OCI-LY7 (cell line): ENCODE measurements around the gene GCA. TPM values are rescaled to one million over a fixed set of nuclear protein-coding genes. Genes with fewer than 3 reads are reported as not detected.

Source experiments
- BruUV-seq: library from RNA; stranded (reverse); fragments of 400-500 nt; replicated peaks from 2 replicates; lab custom pipeline; 2021; lab: Mats Ljungman, UMichigan
- CTCF ChIA-PET: fragments of 300-600 bp; sonication (Branson Sonifier 250); formaldehyde crosslinking; loops from one replicate; lab custom pipeline; 2022; ENCODE audit warnings: antibody characterized with exemption; ENCODE audit not compliant: unreplicated experiment; lab: Charles Lee
- POLR2A ChIA-PET: fragments of 300-600 bp; sonication (Branson Sonifier 250); formaldehyde crosslinking; loops from one replicate; lab custom pipeline; 2022; ENCODE audit warnings: antibody characterized with exemption; lab: Charles Lee
- DNase-seq: peaks from one replicate; pipeline ENCODE4 v3.0.0-alpha.2; 2015; ENCODE audit warnings: low spot score
- H2AFZ ChIP-seq: fragments of 200-600 bp; sonication (generic), shearing (Covaris generic); 2 replicates; pipeline ENCODE4 v1.6.1; 2014; ENCODE audit warnings: mild to moderate bottlenecking, antibody characterized with exemption, low read length, moderate library complexity
- H3K27ac ChIP-seq: fragments of 200-600 bp; sonication (generic); 2 replicates; pipeline ENCODE4 v1.5.1; 2014; ENCODE audit warnings: mixed run types, low read depth, mild to moderate bottlenecking, moderate library complexity, low read length, inconsistent platforms; ENCODE audit not compliant: poor library complexity, severe bottlenecking
- H3K36me3 ChIP-seq: fragments of 200-600 bp; sonication (generic); 2 replicates; pipeline ENCODE4 v1.6.1; 2014; ENCODE audit warnings: mild to moderate bottlenecking, antibody characterized with exemption, low read length, moderate library complexity, mixed read lengths; ENCODE audit not compliant: insufficient read depth
- H3K4me1 ChIP-seq: fragments of 200-600 bp; sonication (generic); 2 replicates; pipeline ENCODE4 v1.5.1; 2014; ENCODE audit warnings: mild to moderate bottlenecking, low read length; ENCODE audit not compliant: insufficient read depth, poor library complexity, severe bottlenecking
- H3K4me2 ChIP-seq: fragments of 200-600 bp; sonication (generic); 2 replicates; pipeline ENCODE4 v1.6.1; 2014; ENCODE audit warnings: mild to moderate bottlenecking, low read length
- H3K4me3 ChIP-seq: fragments of 200-600 bp; sonication (generic); 2 replicates; pipeline ENCODE4 v1.5.1; 2014; ENCODE audit warnings: mild to moderate bottlenecking, low read depth, low read length; ENCODE audit not compliant: poor library complexity, severe bottlenecking
- H3K79me2 ChIP-seq: fragments of 200-600 bp; sonication (generic); 2 replicates; pipeline ENCODE4 v1.6.1; 2016; ENCODE audit warnings: low read depth, mild to moderate bottlenecking, low read length, moderate library complexity, mixed read lengths; ENCODE audit not compliant: insufficient read depth
- H3K9me2 ChIP-seq: fragments of 200-600 bp; sonication (generic); 2 replicates; pipeline ENCODE4 v1.6.1; 2016; ENCODE audit warnings: mild to moderate bottlenecking, low read length, mixed read lengths; ENCODE audit not compliant: insufficient read depth
- H3K9me3 ChIP-seq: fragments of 200-600 bp; sonication (generic); 2 replicates; pipeline ENCODE4 v1.6.1; 2014; ENCODE audit warnings: mild to moderate bottlenecking, mixed run types, low read length, mixed read lengths
- H4K20me1 ChIP-seq: fragments of 200-600 bp; sonication (generic); 2 replicates; pipeline ENCODE4 v1.6.1; 2014; ENCODE audit warnings: mild to moderate bottlenecking, antibody characterized with exemption, low read length, moderate library complexity, mixed read lengths; ENCODE audit not compliant: insufficient read depth
- EZH2phosphoT487 ChIP-seq: fragments of 200-600 bp; sonication (generic); IDR thresholded peaks from 2 replicates; pipeline ENCODE4 v1.6.1; 2018; ENCODE audit warnings: low read depth, borderline replicate concordance, mild to moderate bottlenecking, mixed run types, antibody characterized with exemption, low read length, moderate library complexity, mixed read lengths
- intact Hi-C: fragments of 100-400 bp; cut with micrococcal nuclease; formaldehyde crosslinking; loops from one replicate; pipeline ENCODE4 v1.10.0; 2022; ENCODE audit not compliant: unreplicated experiment
- total RNA-seq, 2 experiments: library from RNA; depleted of rRNA in 1 of 2; stranded (reverse); fragments of >200 nt in 1 of 2; shearing (Covaris generic) in 1 of 2; gene quantifications; 2 replicates each; pipeline ENCODE4 v1.2.3, GENCODE V29; 2014 to 2022
- TF ChIP-seq, protein P1 (sequence below): fragments of 200-600 bp; sonication (generic); conservative IDR thresholded peaks from 2 replicates; pipeline ENCODE4 v1.5.1; 2014; ENCODE audit warnings: mild to moderate bottlenecking, antibody characterized with exemption, low read length, moderate library complexity, mixed read lengths

GCA gene
- total RNA-seq, 2 experiments from 2014 or later, result 37.3 to 38.4 TPM

DNA sequence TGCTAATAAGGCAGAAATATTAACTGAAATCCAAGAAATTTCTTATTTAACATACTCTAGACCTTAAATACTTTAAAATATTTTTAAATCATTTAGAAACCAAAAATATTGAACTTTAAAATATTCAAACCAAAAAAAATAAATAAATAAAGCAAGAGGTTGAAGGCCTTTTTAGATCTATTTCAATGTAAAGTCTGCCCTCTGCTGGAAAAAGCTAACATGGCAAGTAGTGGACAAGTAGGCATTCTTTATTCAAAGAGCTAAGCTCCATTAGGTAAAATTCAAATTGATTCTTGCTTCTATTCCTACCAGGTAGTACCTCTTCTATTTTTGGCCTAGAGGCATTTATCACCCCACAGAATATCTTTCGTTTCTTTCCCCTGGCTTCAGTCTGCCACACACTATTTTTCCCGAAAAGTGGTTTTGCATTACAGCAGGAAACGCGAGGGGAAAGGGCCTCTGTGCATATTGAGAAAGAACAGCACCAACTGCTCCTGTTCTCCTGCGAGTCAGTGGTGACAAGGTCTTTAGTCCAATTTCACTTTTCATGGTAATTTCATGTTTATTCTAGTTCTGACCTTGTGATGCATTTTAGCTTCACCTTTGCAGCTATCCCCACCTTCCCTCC lies 45.9 kb upstream of the GCA start:
- H3K36me3 ChIP-seq, result 0 out of 2 replicates have a peak, but pooled peaks cover 4% of the 10 kb centered on the region
- no TSS peak for BruUV-seq
- peak; percentile 71 for DNase-seq
- no peaks in the 10 kb centered on the region for H3K4me1 ChIP-seq
- H3K27ac ChIP-seq, result no peak overlapping the region
- no peaks in the 10 kb centered on the region for H3K79me2 ChIP-seq
- no peak overlapping the region for H2AFZ ChIP-seq
- no peak overlapping the region for H3K4me2 ChIP-seq
- POLR2A ChIA-PET, result interaction anchor here (0.8 to 1.8 kb wide), 3 partner anchors 9 to 21 kb away, joined by 4 to 7 read pairs (median 4); partner anchors contain the start of gene IFIH1
- CTCF ChIA-PET, result interaction anchor here (0.6 to 1.0 kb wide), 4 partner anchors 10 to 77 kb away, joined by 3 to 4 read pairs (median 4); no protein-coding TSS in a partner anchor
- no peaks in the 10 kb centered on the region for H4K20me1 ChIP-seq
- H3K4me3 ChIP-seq, result no peak overlapping the region
- no peaks in the 10 kb centered on the region for H3K9me3 ChIP-seq
- intact Hi-C loops, result loop anchor here (1.0 kb wide), 2 partner anchors 78 to 146 kb away; partner anchors contain the start of gene GCG
- H3K9me2 ChIP-seq, result no peaks in the 10 kb centered on the region
- TF ChIP-seq, protein P1, sequence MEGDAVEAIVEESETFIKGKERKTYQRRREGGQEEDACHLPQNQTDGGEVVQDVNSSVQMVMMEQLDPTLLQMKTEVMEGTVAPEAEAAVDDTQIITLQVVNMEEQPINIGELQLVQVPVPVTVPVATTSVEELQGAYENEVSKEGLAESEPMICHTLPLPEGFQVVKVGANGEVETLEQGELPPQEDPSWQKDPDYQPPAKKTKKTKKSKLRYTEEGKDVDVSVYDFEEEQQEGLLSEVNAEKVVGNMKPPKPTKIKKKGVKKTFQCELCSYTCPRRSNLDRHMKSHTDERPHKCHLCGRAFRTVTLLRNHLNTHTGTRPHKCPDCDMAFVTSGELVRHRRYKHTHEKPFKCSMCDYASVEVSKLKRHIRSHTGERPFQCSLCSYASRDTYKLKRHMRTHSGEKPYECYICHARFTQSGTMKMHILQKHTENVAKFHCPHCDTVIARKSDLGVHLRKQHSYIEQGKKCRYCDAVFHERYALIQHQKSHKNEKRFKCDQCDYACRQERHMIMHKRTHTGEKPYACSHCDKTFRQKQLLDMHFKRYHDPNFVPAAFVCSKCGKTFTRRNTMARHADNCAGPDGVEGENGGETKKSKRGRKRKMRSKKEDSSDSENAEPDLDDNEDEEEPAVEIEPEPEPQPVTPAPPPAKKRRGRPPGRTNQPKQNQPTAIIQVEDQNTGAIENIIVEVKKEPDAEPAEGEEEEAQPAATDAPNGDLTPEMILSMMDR, result peak; percentile 89
- no peak for TF ChIP-seq EZH2phosphoT487

DNA sequence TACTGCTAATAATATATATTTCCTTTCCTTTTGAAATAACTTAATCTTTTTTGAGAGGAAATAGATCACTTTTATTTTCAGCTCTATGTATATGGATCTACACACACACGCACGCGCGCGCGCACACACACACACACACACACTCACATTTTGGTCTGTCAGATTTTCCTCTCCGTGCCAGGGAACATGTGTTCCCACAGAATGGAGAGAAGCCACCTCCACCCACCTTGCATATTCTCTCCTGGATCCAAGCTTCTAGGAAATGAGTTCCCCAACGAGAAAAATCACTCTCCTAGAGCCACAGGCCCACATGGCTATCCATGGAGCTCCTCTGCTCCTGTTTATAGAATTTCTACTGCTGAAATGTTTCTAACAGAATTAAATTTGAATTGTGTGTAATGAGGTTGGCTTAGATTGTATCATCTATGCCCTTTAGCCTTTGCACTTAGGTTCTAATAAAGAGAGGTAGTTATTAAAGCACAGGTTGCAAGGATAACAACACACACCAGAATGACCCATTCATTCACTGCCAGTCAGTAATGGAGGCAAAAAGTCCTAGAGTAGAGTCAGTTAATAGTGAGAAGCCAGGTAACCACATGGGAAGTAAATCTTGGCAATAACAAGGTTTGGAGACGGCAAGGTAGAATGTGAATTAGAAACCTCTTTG lies 45.1 kb upstream of the GCA start:
- no peak for TF ChIP-seq EZH2phosphoT487
- TF ChIP-seq, protein P1, result no peak
- ChIA-PET POLR2A (interaction anchor here (0.8 to 1.8 kb wide), 3 partner anchors 8 to 20 kb away, joined by 4 to 7 read pairs (median 4); partner anchors contain the start of gene IFIH1), CTCF (interaction anchor here (0.6 to 1.0 kb wide), 4 partner anchors 9 to 78 kb away, joined by 3 to 4 read pairs (median 4); no protein-coding TSS in a partner anchor)
- Histone ChIP-seq H3K36me3 (0 out of 2 replicates have a peak, but pooled peaks cover 4% of the 10 kb centered on the region), H2AFZ (no peak overlapping the region), H3K4me1 (no peaks in the 10 kb centered on the region), H3K27ac (no peak overlapping the region), H3K9me3 (no peaks in the 10 kb centered on the region), H3K4me2 (no peak overlapping the region), H4K20me1 (no peaks in the 10 kb centered on the region), H3K9me2 (no peaks in the 10 kb centered on the region), H3K79me2 (no peaks in the 10 kb centered on the region), H3K4me3 (no peak overlapping the region)
- BruUV-seq, result no TSS peak
- no peak for DNase-seq
- intact Hi-C loops, result loop anchor here (1.0 kb wide), 2 partner anchors 79 to 147 kb away; partner anchors contain the start of gene GCG
